Esophagus muscularis mucosa (tissue), 4 donors: ENCODE data around the gene DAG1.

Source experiments
- CTCF ChIP-seq, 3 experiments: fragments of 200-600 bp in 2 of 3; fragments of 450-650 bp in 1 of 3; sonication (generic) in 2 of 3; IDR thresholded peaks; one replicate each; pipeline ENCODE4 v1.5.1; 2017 to 2019; ENCODE audit warnings: antibody characterized with exemption in 3 of 3, mild to moderate bottlenecking in 2 of 3, moderate library complexity in 1 of 3
- EP300 ChIP-seq: sonication (generic); formaldehyde crosslinking; IDR thresholded peaks from one replicate; pipeline ENCODE4 v1.6.1; 2017; ENCODE audit warnings: antibody characterized with exemption
- POLR2A ChIP-seq: fragments of 450-650 bp; IDR thresholded peaks from one replicate; pipeline ENCODE4 v1.6.1; 2017; ENCODE audit warnings: antibody characterized with exemption, moderate library complexity, mild to moderate bottlenecking, low read depth
- POLR2AphosphoS5 ChIP-seq, 2 donors: sonication (generic); formaldehyde crosslinking; IDR thresholded peaks; one replicate each; pipeline ENCODE4 v1.6.1; 2017; ENCODE audit warnings: antibody characterized with exemption in 2 of 2

GRCh38 chr3:49454898-49455681, 15.0 kb upstream of the DAG1 start:
- no peak for TF ChIP-seq CTCF (IDR thresholded peaks at IDR 0.05)
- TF ChIP-seq POLR2A: no peak
- no peak for TF ChIP-seq POLR2AphosphoS5 (IDR thresholded peaks at IDR 0.05)
- no peak for TF ChIP-seq EP300
